Vagina (tissue), 2 donors: ENCODE results near the gene TNFRSF19. TPM values are rescaled to one million over a fixed set of nuclear protein-coding genes. Genes with fewer than 3 reads are reported as not detected.

ENCODE experiments used
- DNase-seq, 2 donors: peaks; one replicate each; pipeline ENCODE4 v3.0.0-alpha.2; 2017; ENCODE audit errors: extremely low spot score in 2 of 2
- H3K27ac ChIP-seq: fragments of 200-600 bp; sonication (generic); one replicate; pipeline ENCODE4 v1.5.1; 2019
- H3K27me3 ChIP-seq: fragments of 200-600 bp; sonication (generic); one replicate; pipeline ENCODE4 v1.5.1; 2019
- H3K36me3 ChIP-seq, 2 donors: fragments of 200-600 bp; sonication (generic); one replicate each; pipeline ENCODE4 v1.5.1; 2017 to 2019
- H3K4me1 ChIP-seq: fragments of 200-600 bp; sonication (generic); one replicate; pipeline ENCODE4 v1.5.1; 2019
- H3K4me3 ChIP-seq, 2 donors: fragments of 200-600 bp; sonication (generic); 1 replicate in 1 of 2; 2 replicates in 1 of 2; pipeline ENCODE4 v1.5.1; 2016 to 2019
- H3K9me3 ChIP-seq: fragments of 200-600 bp; sonication (generic); one replicate; pipeline ENCODE4 v1.5.1; 2019
- POLR2A ChIP-seq, 2 donors: fragments of 450-650 bp; IDR thresholded peaks; one replicate each; pipeline ENCODE4 v1.6.1; 2017; ENCODE audit warnings: antibody characterized with exemption in 2 of 2, mild to moderate bottlenecking in 2 of 2, moderate library complexity in 2 of 2
- POLR2AphosphoS5 ChIP-seq, 2 donors: sonication (generic); formaldehyde crosslinking; IDR thresholded peaks; one replicate each; pipeline ENCODE4 v1.9.0; 2017; ENCODE audit warnings: antibody characterized with exemption in 2 of 2, mild to moderate bottlenecking in 2 of 2, low read depth in 1 of 2; ENCODE audit not compliant: insufficient read depth in 1 of 2
- intact Hi-C: fragments of 100-400 bp; cut with DNase I; formaldehyde crosslinking; loops from one replicate; pipeline ENCODE4 v1.15.1; 2023
- total RNA-seq: library from RNA; depleted of rRNA; stranded (reverse); fragments of >200 nt; gene quantifications from one replicate; pipeline ENCODE4 v1.2.3, GENCODE V29; 2016
- TF ChIP-seq, protein P1 (sequence below), 3 experiments: fragments of 450-650 bp in 2 of 3; fragments of 200-600 bp in 1 of 3; sonication (generic) in 1 of 3; IDR thresholded peaks; one replicate each; pipeline ENCODE4 v1.5.1; 2017 to 2019; ENCODE audit warnings: antibody characterized with exemption in 3 of 3, mild to moderate bottlenecking in 2 of 3, moderate library complexity in 2 of 3

The TNFRSF19 gene
- total RNA-seq, 1 donor from 2014 or later, result 10.3 TPM

DNA sequence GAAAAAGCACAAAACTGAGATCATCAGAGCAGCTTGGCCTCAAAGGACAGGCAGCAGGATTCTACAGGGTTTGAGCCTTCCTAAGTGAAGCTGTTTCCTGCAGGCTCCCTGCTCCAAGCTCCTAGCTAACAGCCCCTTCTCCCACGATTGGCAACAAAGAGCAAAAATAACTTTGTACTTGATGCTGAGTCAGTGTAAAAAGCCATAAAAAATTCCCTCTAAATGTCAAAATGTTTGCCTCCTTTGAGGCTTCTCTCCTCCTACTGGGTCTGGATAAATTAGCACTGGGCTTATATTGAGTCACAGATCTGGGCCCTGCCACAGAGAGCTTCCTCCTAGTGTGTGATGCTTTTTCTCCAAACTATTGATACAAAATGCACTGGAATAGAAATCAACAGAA, 153.3 kb downstream of the TNFRSF19 start:
- intact Hi-C loops, result no loop called here
- Histone ChIP-seq H3K4me1 (peaks cover 11% of the 10 kb centered on the region), H3K27ac (no peak overlapping the region), H3K36me3 (no peaks in the 10 kb centered on the region), H3K4me3 (no peak overlapping the region), H3K9me3 (no peaks in the 10 kb centered on the region), H3K27me3 (no peaks in the 10 kb centered on the region)
- DNase-seq, result no peak
- no peak for TF ChIP-seq POLR2A (IDR thresholded peaks at IDR 0.05)
- TF ChIP-seq, protein P1, sequence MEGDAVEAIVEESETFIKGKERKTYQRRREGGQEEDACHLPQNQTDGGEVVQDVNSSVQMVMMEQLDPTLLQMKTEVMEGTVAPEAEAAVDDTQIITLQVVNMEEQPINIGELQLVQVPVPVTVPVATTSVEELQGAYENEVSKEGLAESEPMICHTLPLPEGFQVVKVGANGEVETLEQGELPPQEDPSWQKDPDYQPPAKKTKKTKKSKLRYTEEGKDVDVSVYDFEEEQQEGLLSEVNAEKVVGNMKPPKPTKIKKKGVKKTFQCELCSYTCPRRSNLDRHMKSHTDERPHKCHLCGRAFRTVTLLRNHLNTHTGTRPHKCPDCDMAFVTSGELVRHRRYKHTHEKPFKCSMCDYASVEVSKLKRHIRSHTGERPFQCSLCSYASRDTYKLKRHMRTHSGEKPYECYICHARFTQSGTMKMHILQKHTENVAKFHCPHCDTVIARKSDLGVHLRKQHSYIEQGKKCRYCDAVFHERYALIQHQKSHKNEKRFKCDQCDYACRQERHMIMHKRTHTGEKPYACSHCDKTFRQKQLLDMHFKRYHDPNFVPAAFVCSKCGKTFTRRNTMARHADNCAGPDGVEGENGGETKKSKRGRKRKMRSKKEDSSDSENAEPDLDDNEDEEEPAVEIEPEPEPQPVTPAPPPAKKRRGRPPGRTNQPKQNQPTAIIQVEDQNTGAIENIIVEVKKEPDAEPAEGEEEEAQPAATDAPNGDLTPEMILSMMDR (IDR thresholded peaks at IDR 0.05), result no peak

DNA sequence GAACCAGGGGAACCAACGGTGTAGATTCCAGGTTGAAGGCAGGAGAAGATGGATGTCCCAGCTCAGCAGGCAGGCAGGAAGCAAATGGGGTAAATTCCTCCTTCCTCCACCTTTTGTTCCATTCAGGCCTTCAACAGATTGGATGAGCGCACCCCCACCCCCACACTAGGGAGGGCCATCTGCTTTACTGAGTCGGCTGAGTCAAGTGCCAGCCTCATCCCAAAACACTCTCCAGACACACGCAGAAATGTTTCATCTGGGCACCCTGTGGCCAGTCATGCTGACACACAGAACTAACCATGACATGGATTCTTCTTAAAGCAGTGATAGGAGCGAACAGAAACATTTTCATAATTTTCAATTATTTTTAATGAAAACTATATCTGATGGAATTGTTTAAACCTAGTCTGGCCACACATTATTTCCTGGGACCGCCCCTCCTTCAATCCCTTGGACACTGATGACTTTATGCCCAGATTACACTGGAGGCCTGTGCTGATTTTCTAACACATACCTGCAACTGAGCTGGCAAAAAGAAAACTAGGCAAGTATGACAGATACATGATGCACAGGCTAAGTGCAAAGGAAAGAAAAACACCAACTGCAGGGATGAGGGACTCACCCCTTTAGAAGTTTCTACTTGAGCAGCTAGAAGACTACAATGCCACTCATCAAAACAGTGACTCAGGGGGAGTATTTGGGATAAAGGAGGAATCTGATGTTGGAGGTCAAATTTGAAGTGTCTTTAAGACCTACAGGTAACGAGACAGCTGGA, 154.2 kb downstream of the TNFRSF19 start:
- Histone ChIP-seq H3K4me3 (no peak overlapping the region), H3K27me3 (no peaks in the 10 kb centered on the region), H3K27ac (no peak overlapping the region), H3K4me1 (peaks cover 11% of the 10 kb centered on the region), H3K36me3 (no peaks in the 10 kb centered on the region), H3K9me3 (no peaks in the 10 kb centered on the region)
- intact Hi-C loops, result no loop called here
- TF ChIP-seq POLR2A (IDR thresholded peaks at IDR 0.05) (no peak), POLR2AphosphoS5 (IDR thresholded peaks at IDR 0.05; ENCODE audit: insufficient read depth in 1 of 2, low read depth in 1 of 2) (no peak)
- TF ChIP-seq, protein P1 (IDR thresholded peaks at IDR 0.05), result no peak
- DNase-seq, result no peak

Other genes starting within 250 kb of the TNFRSF19 start
- gene SACS, start 136.7 kb upstream of the TNFRSF19 start, total RNA-seq, result 24.8 TPM